H1 (cell line): ENCODE results near the gene MAP1LC3A. TPM values are rescaled to one million over a fixed set of nuclear protein-coding genes. Genes with fewer than 3 reads are reported as not detected.

Experiments used
- CTCF ChIA-PET: fragments of 300-600 bp; sonication (Branson Sonifier 250); formaldehyde crosslinking; loops from one replicate; lab custom pipeline; 2021; ENCODE audit not compliant: partially characterized antibody; lab: Charles Lee
- POLR2A ChIA-PET: fragments of 300-600 bp; sonication (Branson Sonifier 250); formaldehyde crosslinking; loops from one replicate; lab custom pipeline; 2021; ENCODE audit warnings: inconsistent platforms; ENCODE audit not compliant: partially characterized antibody; lab: Charles Lee
- DNase-seq, 2 experiments: peaks; one replicate each; pipeline versions ENCODE4 v3.0.0 to v3.0.0-alpha.2; 2010 to 2022; ENCODE audit warnings: low spot score in 2 of 2, low read depth in 1 of 2, mixed read lengths in 1 of 2
- FAIRE-seq: peaks from 2 replicates; lab custom pipeline; 2011; peaks lifted over from hg19 to GRCh38; lab: Jason Lieb, UNC
- H2AFZ ChIP-seq: 2 replicates; pipeline ENCODE4 v1.8.1; 2012; ENCODE audit warnings: low read length, inconsistent platforms
- H2AK5ac ChIP-seq: 2 replicates; pipeline ENCODE4 v1.6.1; 2013; ENCODE audit warnings: low read depth, low read length
- H2BK120ac ChIP-seq: replicated peaks from 2 replicates; pipeline ENCODE3; 2013; ENCODE audit warnings: low read depth, low read length, inconsistent platforms
- H2BK12ac ChIP-seq: 2 replicates; pipeline ENCODE4 v1.6.1; 2013; ENCODE audit warnings: low read depth, low read length
- H2BK15ac ChIP-seq: 2 replicates; pipeline ENCODE4 v1.6.1; 2013; ENCODE audit warnings: low read length
- H2BK20ac ChIP-seq: 2 replicates; pipeline ENCODE4 v1.6.1; 2013; ENCODE audit warnings: low read length
- H2BK5ac ChIP-seq: 2 replicates; pipeline ENCODE4 v1.6.1; 2013; ENCODE audit warnings: low read depth, low read length
- H3K14ac ChIP-seq: 2 replicates; pipeline ENCODE4 v1.6.1; 2013; ENCODE audit warnings: inconsistent platforms; ENCODE audit not compliant: insufficient read length
- H3K18ac ChIP-seq: 2 replicates; pipeline ENCODE4 v1.6.1; 2013; ENCODE audit warnings: low read length; ENCODE audit errors: extremely low read depth
- H3K23ac ChIP-seq: 2 replicates; pipeline ENCODE4 v1.6.1; 2013; ENCODE audit warnings: inconsistent platforms; ENCODE audit not compliant: insufficient read length
- H3K23me2 ChIP-seq: 2 replicates; pipeline ENCODE4 v1.6.1; 2013; ENCODE audit warnings: low read depth, low read length
- H3K27ac ChIP-seq: 2 replicates; pipeline ENCODE4 v1.6.1; 2011; ENCODE audit warnings: low read depth, low read length, inconsistent platforms
- H3K27me3 ChIP-seq, 4 experiments: replicated peaks in 1 of 4; 1 replicate in 1 of 4; 2 replicates in 3 of 4; pipeline versions ENCODE4 v1.6.1 to v1.8.1; 2011 to 2013; ENCODE audit warnings: low read length in 3 of 4, mild to moderate bottlenecking in 3 of 4, inconsistent platforms in 2 of 4, mixed read lengths in 2 of 4, moderate library complexity in 1 of 4; ENCODE audit not compliant: control insufficient read depth in 3 of 4, insufficient read depth in 3 of 4; ENCODE audit errors: extremely low read depth in 1 of 4
- H3K36me3 ChIP-seq, 4 experiments: 2 replicates each; pipeline versions ENCODE4 v1.6.1 to v1.8.1; 2011 to 2013; ENCODE audit warnings: mild to moderate bottlenecking in 4 of 4, low read length in 3 of 4, moderate library complexity in 2 of 4, control low read depth in 1 of 4, inconsistent platforms in 1 of 4; ENCODE audit not compliant: insufficient read depth in 4 of 4, control insufficient read depth in 2 of 4
- H3K4ac ChIP-seq: replicated peaks from 2 replicates; pipeline ENCODE3; 2013; ENCODE audit warnings: low read length, low read depth, mixed read lengths, inconsistent platforms; ENCODE audit not compliant: insufficient read length
- H3K4me1 ChIP-seq, 4 experiments: replicated peaks in 1 of 4; 1 replicate in 1 of 4; 2 replicates in 3 of 4; pipeline versions ENCODE4 v1.6.1 to v1.8.1; 2011 to 2013; ENCODE audit warnings: low read length in 3 of 4, inconsistent platforms in 2 of 4, mixed read lengths in 1 of 4; ENCODE audit not compliant: insufficient read depth in 4 of 4, control insufficient read depth in 3 of 4
- H3K4me2 ChIP-seq, 2 experiments: 2 replicates each; pipeline versions ENCODE4 v1.6.1 to v1.8.1; 2011 to 2013; ENCODE audit warnings: low read depth in 2 of 2, low read length in 2 of 2, control low read depth in 1 of 2, inconsistent platforms in 1 of 2, mild to moderate bottlenecking in 1 of 2; ENCODE audit not compliant: insufficient read depth in 1 of 2
- H3K4me3 ChIP-seq, 4 experiments: fragments of 200-600, 300-600 bp in 1 of 4; sonication (generic), shearing (Covaris generic), sonication (Bioruptor Twin) in 1 of 4; 2 replicates each; pipeline versions ENCODE4 v1.5.1 to v1.8.1; 2011 to 2016; ENCODE audit warnings: low read length in 4 of 4, low read depth in 3 of 4, control low read depth in 2 of 4, inconsistent platforms in 2 of 4, mild to moderate bottlenecking in 2 of 4, mixed read lengths in 1 of 4, moderate library complexity in 1 of 4; ENCODE audit not compliant: insufficient read depth in 2 of 4; ENCODE audit errors: extremely low read depth in 1 of 4
- H3K56ac ChIP-seq: replicated peaks from 2 replicates; pipeline ENCODE3; 2013; ENCODE audit warnings: low read depth, mild to moderate bottlenecking, mixed read lengths, low read length, inconsistent platforms; ENCODE audit not compliant: insufficient read length
- H3K79me1 ChIP-seq: 2 replicates; pipeline ENCODE4 v1.6.1; 2013; ENCODE audit warnings: low read depth, low read length, control low read depth
- H3K79me2 ChIP-seq, 2 experiments: 2 replicates each; pipeline versions ENCODE4 v1.6.1 to v1.8.1; 2012 to 2013; ENCODE audit warnings: low read length in 2 of 2, mild to moderate bottlenecking in 2 of 2, inconsistent platforms in 1 of 2; ENCODE audit not compliant: insufficient read depth in 2 of 2, control insufficient read depth in 1 of 2
- H3K9ac ChIP-seq, 4 experiments: replicated peaks in 1 of 4; 1 replicate in 1 of 4; 2 replicates in 3 of 4; pipeline versions ENCODE4 v1.6.1 to v1.8.1; 2011 to 2013; ENCODE audit warnings: low read depth in 3 of 4, low read length in 3 of 4, control low read depth in 2 of 4, mild to moderate bottlenecking in 2 of 4, moderate library complexity in 2 of 4, inconsistent platforms in 1 of 4; ENCODE audit errors: extremely low read depth in 1 of 4
- H3K9me3 ChIP-seq, 2 experiments: 2 replicates each; pipeline versions ENCODE4 v1.6.1 to v1.8.1; 2012 to 2013; ENCODE audit warnings: mild to moderate bottlenecking in 2 of 2, moderate library complexity in 2 of 2, control low read depth in 1 of 2, inconsistent platforms in 1 of 2, low read depth in 1 of 2, low read length in 1 of 2, mixed read lengths in 1 of 2; ENCODE audit not compliant: insufficient read depth in 2 of 2
- H4K20me1 ChIP-seq, 2 experiments: replicated peaks in 1 of 2; 2 replicates each; pipeline versions ENCODE3 to v1.8.1; 2011 to 2013; ENCODE audit warnings: inconsistent platforms in 2 of 2, low read length in 2 of 2, mild to moderate bottlenecking in 1 of 2; ENCODE audit not compliant: insufficient read depth in 2 of 2, control insufficient read depth in 1 of 2
- H4K5ac ChIP-seq: 2 replicates; pipeline ENCODE4 v1.6.1; 2013; ENCODE audit warnings: low read length, low read depth, mixed read lengths, inconsistent platforms; ENCODE audit not compliant: insufficient read length
- H4K8ac ChIP-seq: 2 replicates; pipeline ENCODE4 v1.8.0; 2013; ENCODE audit warnings: mild to moderate bottlenecking, moderate library complexity, low read length, inconsistent platforms; ENCODE audit not compliant: insufficient read depth; ENCODE audit errors: extremely low read depth
- H4K91ac ChIP-seq: replicated peaks from 2 replicates; pipeline ENCODE3; 2013; ENCODE audit warnings: low read length, mixed read lengths, inconsistent platforms; ENCODE audit not compliant: insufficient read length
- BCL11A ChIP-seq, 2 experiments: IDR thresholded peaks; one replicate each; pipeline ENCODE4 v1.6.1; 2011; ENCODE audit warnings: low read depth in 2 of 2, low read length in 2 of 2, mild to moderate bottlenecking in 2 of 2
- CREB1 ChIP-seq: IDR thresholded peaks from 2 replicates; pipeline ENCODE4 v1.6.1; 2012; ENCODE audit warnings: inconsistent platforms
- HDAC6 ChIP-seq: IDR thresholded peaks from one replicate; pipeline ENCODE4 v1.7.1; 2012; ENCODE audit warnings: low read depth, mild to moderate bottlenecking, inconsistent platforms, low read length, moderate library complexity
- POLR2A ChIP-seq, 2 experiments: IDR thresholded peaks; 1 replicate in 1 of 2; 2 replicates in 1 of 2; pipeline ENCODE4 v1.6.1; 2011; ENCODE audit warnings: low read depth in 2 of 2, low read length in 2 of 2, mild to moderate bottlenecking in 2 of 2; ENCODE audit errors: control extremely low read depth in 1 of 2
- POU5F1 ChIP-seq: IDR thresholded peaks from 2 replicates; pipeline ENCODE4 v1.6.1; 2011; ENCODE audit warnings: low read depth, mild to moderate bottlenecking, low read length, moderate library complexity
- RNF2 ChIP-seq: fragments of 200-900, 300-1000 bp; sonication (generic); IDR thresholded peaks from 2 replicates; pipeline ENCODE4 v1.7.1; 2016; ENCODE audit warnings: borderline replicate concordance, low read depth, mild to moderate bottlenecking, antibody characterized with exemption, low read length; ENCODE audit not compliant: poor library complexity, severe bottlenecking; ENCODE audit errors: missing control alignments
- RXRA ChIP-seq: IDR thresholded peaks from 2 replicates; pipeline ENCODE4 v1.6.1; 2011; ENCODE audit warnings: low read depth, mild to moderate bottlenecking, low read length, moderate library complexity; ENCODE audit not compliant: insufficient read depth
- WGBS, 2 experiments: shearing (Covaris generic) in 1 of 2; methylation state at CpG; one replicate each; pipeline versions ENCODE4 v1.1.6 to v1.1.7; 2013 to 2015; ENCODE audit warnings: low lambda C conversion rate in 2 of 2, mixed read lengths in 2 of 2, inconsistent platforms in 1 of 2, low coverage in 1 of 2, missing lambda C conversion rate in 1 of 2; ENCODE audit not compliant: insufficient replicate concordance in 2 of 2, insufficient coverage in 1 of 2, insufficient read length in 1 of 2; ENCODE audit errors: extremely low coverage in 1 of 2, missing lambda C conversion rate in 1 of 2; 5-methylcytosine and 5-hydroxymethylcytosine counted together
- polyA plus RNA-seq, 7 experiments: library from polyadenylated mRNA; depleted of rRNA in 3 of 7; stranded (reverse) in 5 of 7; unstranded in 2 of 7; fragments of >200 nt in 5 of 7; fragments of 200-250 nt in 2 of 7; gene quantifications; 1 replicate in 5 of 7; 2 replicates in 1 of 7; 4 replicates in 1 of 7; pipeline versions ENCODE4 v1.2.1 to v1.2.3, GENCODE V29; 2011 to 2013; ENCODE audit warnings: missing spikeins in 2 of 7, mixed read lengths in 2 of 7
- total RNA-seq: library from RNA; stranded (reverse); fragmentation: NEBNext Ultra II Directional; extraction: Animal tissue kit (Norgen Biotek cat#: 25700); gene quantifications from 2 replicates; pipeline ENCODE4 v1.2.1, GENCODE V29; 2021

MAP1LC3A gene
- total and polyA plus RNA-seq, 2 of the 8 experiments (the other 6 are each of a cell fraction or from before 2014, with no cell fraction given): 5.0 to 6.1 TPM

- Histone ChIP-seq H4K91ac (no peak overlapping the region), H3K36me3 (no peaks in the 10 kb centered on the region; a peak in 1 of 8 replicates), H3K23me2 (peaks cover 5% of the 10 kb centered on the region; the same call in 1 of the 2 replicates), H3K4me3 (no peak overlapping the region), H2BK15ac (no peak overlapping the region), H3K23ac (no peak overlapping the region), H2BK120ac (no peak overlapping the region), H2AK5ac (no peak overlapping the region), H2BK20ac (no peak overlapping the region), H4K5ac (no peak overlapping the region), H3K79me2 (no peaks in the 10 kb centered on the region), H2BK12ac (no peak overlapping the region), H3K56ac (no peak overlapping the region), H4K8ac (no peak overlapping the region), H3K4ac (no peak overlapping the region), H4K20me1 (no peaks in the 10 kb centered on the region), H3K4me2 (no peak overlapping the region), H3K79me1 (no peaks in the 10 kb centered on the region), H3K9ac (no peak overlapping the region), H3K14ac (no peak overlapping the region), H3K18ac (no peak overlapping the region), H2AFZ (no peak overlapping the region), H2BK5ac (no peak overlapping the region), H3K27ac (no peak overlapping the region), H3K9me3 (no peaks in the 10 kb centered on the region), H3K27me3 (no peaks in the 10 kb centered on the region), H3K4me1 (peaks cover 0 to 17% (median 2%) of the 10 kb centered on the region in 4 experiments; a peak in 5 of 7 replicates)
- WGBS, 2 experiments: 85% methylated on average over 11 of the region's 11 CpGs; no CpG with 5 or more reads in 1 of the 2 experiments
- ChIA-PET POLR2A (interaction anchor here (0.7 to 0.9 kb wide), 2 partner anchors 30 to 208 kb away, joined by 3 to 4 read pairs; no protein-coding TSS in a partner anchor), CTCF (interaction anchor here (0.9 to 4.3 kb wide), 4 partner anchors 8 to 236 kb away, joined by 3 to 24 read pairs (median 6); no protein-coding TSS in a partner anchor)
- TF ChIP-seq RXRA: no peak
- TF ChIP-seq BCL11A (IDR thresholded peaks at IDR 0.05; ENCODE audit: low read depth in 2 of 2, low read length in 2 of 2): no peak
- TF ChIP-seq RNF2: no peak
- no peak for TF ChIP-seq CREB1
- TF ChIP-seq POU5F1: no peak
- no peak for TF ChIP-seq HDAC6
- TF ChIP-seq POLR2A (IDR thresholded peaks at IDR 0.05; ENCODE audit: control extremely low read depth in 1 of 2, low read depth in 2 of 2, low read length in 2 of 2): no peak
- FAIRE-seq (no peak), DNase-seq (no peak)
Observed at GRCh38 chr20:34546751-34547181, 11.8 kb upstream of the MAP1LC3A start.
